Suprapubic skin (tissue), 4 donors: ENCODE results near the gene GDAP1L1. TPM values are rescaled to one million over a fixed set of nuclear protein-coding genes. Genes with fewer than 3 reads are reported as not detected.

Experiments
- DNase-seq, 2 donors: peaks; one replicate each; pipeline ENCODE4 v3.0.0-alpha.2; 2019; ENCODE audit warnings: low spot score in 2 of 2
- H3K27ac ChIP-seq: fragments of 200-600 bp; sonication (generic); one replicate; pipeline ENCODE4 v1.5.1; 2019
- H3K27me3 ChIP-seq: fragments of 200-600 bp; sonication (generic); one replicate; pipeline ENCODE4 v1.5.1; 2019
- H3K36me3 ChIP-seq: fragments of 200-600 bp; sonication (generic); one replicate; pipeline ENCODE4 v1.5.1; 2019
- H3K4me1 ChIP-seq: fragments of 200-600 bp; sonication (generic); one replicate; pipeline ENCODE4 v1.5.1; 2019
- H3K4me3 ChIP-seq: fragments of 200-600 bp; sonication (generic); one replicate; pipeline ENCODE4 v1.5.1; 2019; ENCODE audit warnings: mild to moderate bottlenecking
- H3K9me3 ChIP-seq: fragments of 200-600 bp; sonication (generic); one replicate; pipeline ENCODE4 v1.5.1; 2019
- EP300 ChIP-seq: sonication (generic); formaldehyde crosslinking; IDR thresholded peaks from one replicate; pipeline ENCODE4 v1.6.1; 2017; ENCODE audit warnings: antibody characterized with exemption
- POLR2A ChIP-seq, 2 donors: fragments of 450-650 bp; IDR thresholded peaks; one replicate each; pipeline ENCODE4 v1.6.1; 2017; ENCODE audit warnings: antibody characterized with exemption in 2 of 2, mild to moderate bottlenecking in 2 of 2, moderate library complexity in 2 of 2
- POLR2AphosphoS5 ChIP-seq, 3 donors: sonication (generic); formaldehyde crosslinking; IDR thresholded peaks; one replicate each; pipeline ENCODE4 v1.6.1; 2017; ENCODE audit warnings: antibody characterized with exemption in 3 of 3
- WGBS: methylation state at CpG from one replicate; pipeline ENCODE4 v1.1.5; 2018; 5-methylcytosine and 5-hydroxymethylcytosine counted together
- total RNA-seq, 4 donors: library from RNA; depleted of rRNA; stranded (reverse); fragments of >200 nt; gene quantifications; one replicate each; pipeline ENCODE4 v1.1.0, GENCODE V29; 2016
- TF ChIP-seq, protein P1 (sequence below), 2 donors: fragments of 200-600 bp in 1 of 2; fragments of 450-650 bp in 1 of 2; sonication (generic) in 1 of 2; IDR thresholded peaks; one replicate each; pipeline ENCODE4 v1.5.1; 2016 to 2019; ENCODE audit warnings: antibody characterized with exemption in 2 of 2, mild to moderate bottlenecking in 1 of 2, moderate library complexity in 1 of 2

GDAP1L1 gene
- total RNA-seq, 4 donors from 2014 or later: not detected

DNA sequence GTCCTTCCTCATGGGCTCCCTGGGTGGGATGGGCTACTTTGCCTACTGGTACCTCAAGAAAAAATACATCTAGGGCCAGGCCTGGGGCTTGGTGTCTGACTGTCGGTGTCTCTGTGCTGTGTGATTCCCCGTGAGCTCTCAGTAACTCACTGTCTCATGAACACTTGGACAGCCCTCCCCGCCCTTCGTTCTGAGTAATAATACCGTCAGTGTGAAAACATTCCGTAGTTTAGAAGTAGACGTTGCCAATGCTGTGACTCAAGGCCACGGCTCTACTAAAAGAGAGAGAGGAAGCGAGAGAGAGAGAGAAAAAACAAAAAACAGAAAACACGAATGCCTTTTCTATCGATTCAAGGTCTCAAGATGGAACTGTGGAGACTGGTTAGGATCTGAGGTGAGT lies 32.1 kb downstream of the GDAP1L1 start:
- TF ChIP-seq POLR2A (IDR thresholded peaks at IDR 0.05) (no peak), EP300 (no peak), POLR2AphosphoS5 (IDR thresholded peaks at IDR 0.05) (no peak)
- TF ChIP-seq, protein P1, sequence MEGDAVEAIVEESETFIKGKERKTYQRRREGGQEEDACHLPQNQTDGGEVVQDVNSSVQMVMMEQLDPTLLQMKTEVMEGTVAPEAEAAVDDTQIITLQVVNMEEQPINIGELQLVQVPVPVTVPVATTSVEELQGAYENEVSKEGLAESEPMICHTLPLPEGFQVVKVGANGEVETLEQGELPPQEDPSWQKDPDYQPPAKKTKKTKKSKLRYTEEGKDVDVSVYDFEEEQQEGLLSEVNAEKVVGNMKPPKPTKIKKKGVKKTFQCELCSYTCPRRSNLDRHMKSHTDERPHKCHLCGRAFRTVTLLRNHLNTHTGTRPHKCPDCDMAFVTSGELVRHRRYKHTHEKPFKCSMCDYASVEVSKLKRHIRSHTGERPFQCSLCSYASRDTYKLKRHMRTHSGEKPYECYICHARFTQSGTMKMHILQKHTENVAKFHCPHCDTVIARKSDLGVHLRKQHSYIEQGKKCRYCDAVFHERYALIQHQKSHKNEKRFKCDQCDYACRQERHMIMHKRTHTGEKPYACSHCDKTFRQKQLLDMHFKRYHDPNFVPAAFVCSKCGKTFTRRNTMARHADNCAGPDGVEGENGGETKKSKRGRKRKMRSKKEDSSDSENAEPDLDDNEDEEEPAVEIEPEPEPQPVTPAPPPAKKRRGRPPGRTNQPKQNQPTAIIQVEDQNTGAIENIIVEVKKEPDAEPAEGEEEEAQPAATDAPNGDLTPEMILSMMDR (IDR thresholded peaks at IDR 0.05): no peak
- WGBS: 82% methylated on average over 11 of the region's 11 CpGs
- H3K4me3 ChIP-seq: no peak overlapping the region
- no peak for DNase-seq
- H3K4me1 ChIP-seq: no peaks in the 10 kb centered on the region
- no peaks in the 10 kb centered on the region for H3K27me3 ChIP-seq
- H3K36me3 ChIP-seq: no peaks in the 10 kb centered on the region
- no peaks in the 10 kb centered on the region for H3K9me3 ChIP-seq
- H3K27ac ChIP-seq: no peak overlapping the region

DNA sequence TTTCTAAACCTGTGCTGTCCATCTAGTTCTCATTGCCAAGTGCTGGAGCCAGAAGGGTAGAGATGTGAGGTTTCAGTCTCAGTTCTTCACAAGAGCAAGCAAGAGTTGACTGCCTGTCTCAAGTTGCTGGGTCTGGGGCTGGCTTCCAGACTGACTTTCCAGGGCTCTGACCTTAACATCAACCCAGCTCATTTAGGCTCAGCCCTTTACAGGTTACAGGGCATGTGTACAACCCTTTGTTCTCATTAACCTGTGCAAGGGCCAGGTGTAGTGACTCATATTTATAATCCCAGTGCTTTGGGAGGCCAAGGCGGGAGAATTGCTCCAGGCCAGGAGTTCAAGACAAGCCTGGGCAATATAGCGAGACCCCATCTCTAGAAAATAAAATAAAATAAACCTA lies 33.3 kb downstream of the GDAP1L1 start:
- DNase-seq: no peak
- TF ChIP-seq, protein P1 (IDR thresholded peaks at IDR 0.05): no peak
- TF ChIP-seq EP300 (no peak), POLR2A (IDR thresholded peaks at IDR 0.05) (no peak), POLR2AphosphoS5 (IDR thresholded peaks at IDR 0.05) (no peak)
- Histone ChIP-seq H3K27ac (no peak overlapping the region), H3K4me3 (no peak overlapping the region), H3K36me3 (no peaks in the 10 kb centered on the region), H3K9me3 (no peaks in the 10 kb centered on the region), H3K27me3 (no peaks in the 10 kb centered on the region), H3K4me1 (no peaks in the 10 kb centered on the region)
- 100% methylated on average over 2 of the region's 2 CpGs for WGBS

DNA sequence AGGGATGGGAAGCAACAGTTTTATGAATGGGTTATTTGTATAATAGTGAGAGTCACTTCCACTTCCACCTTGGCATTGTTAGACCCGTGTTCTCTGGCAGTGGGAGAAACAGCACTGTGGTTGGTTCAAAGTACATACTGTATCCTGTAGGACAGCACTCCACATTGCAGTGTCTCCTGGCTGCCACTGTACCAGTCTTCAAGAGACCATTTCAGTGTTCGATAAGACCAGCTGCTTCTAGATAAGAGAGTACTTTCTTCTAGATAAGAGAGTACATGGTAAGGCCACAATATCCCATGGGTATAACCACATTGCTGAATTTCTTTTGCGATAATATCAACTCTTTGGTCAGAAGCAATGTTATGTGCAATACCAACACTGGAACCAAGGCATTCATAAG lies 35.1 kb downstream of the GDAP1L1 start:
- Histone ChIP-seq H3K27ac (no peak overlapping the region), H3K4me3 (no peak overlapping the region), H3K27me3 (no peaks in the 10 kb centered on the region), H3K4me1 (no peaks in the 10 kb centered on the region), H3K36me3 (no peaks in the 10 kb centered on the region), H3K9me3 (no peaks in the 10 kb centered on the region)
- no peak for TF ChIP-seq POLR2AphosphoS5 (IDR thresholded peaks at IDR 0.05)
- TF ChIP-seq, protein P1 (IDR thresholded peaks at IDR 0.05): no peak
- TF ChIP-seq POLR2A (IDR thresholded peaks at IDR 0.05): no peak
- no peak for TF ChIP-seq EP300
- 85% methylated on average over 3 of the region's 3 CpGs for WGBS
- DNase-seq: no peak

DNA sequence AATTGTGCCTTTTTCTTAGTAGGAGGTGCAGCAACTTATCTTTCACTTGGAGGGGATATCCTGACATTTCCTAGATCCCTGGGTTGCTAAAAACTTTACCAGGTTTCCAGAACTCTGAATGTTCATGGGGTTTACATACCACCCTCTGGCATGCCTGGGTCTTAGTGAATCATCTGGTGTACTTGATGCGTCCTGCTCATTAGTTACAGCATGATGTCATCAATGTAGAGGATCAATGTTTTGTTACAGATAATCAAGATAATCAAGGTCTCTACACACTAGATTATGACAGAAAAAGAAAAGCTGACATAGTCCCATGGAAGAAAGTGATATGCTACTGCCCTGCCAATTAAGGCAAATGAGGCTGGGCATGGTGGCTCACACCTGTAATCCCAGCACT lies 36.9 kb downstream of the GDAP1L1 start:
- no peak overlapping the region for H3K4me3 ChIP-seq
- TF ChIP-seq EP300: no peak
- TF ChIP-seq, protein P1 (IDR thresholded peaks at IDR 0.05): no peak
- no peak for TF ChIP-seq POLR2AphosphoS5 (IDR thresholded peaks at IDR 0.05)
- no peak for TF ChIP-seq POLR2A (IDR thresholded peaks at IDR 0.05)
- no peaks in the 10 kb centered on the region for H3K36me3 ChIP-seq
- no peaks in the 10 kb centered on the region for H3K9me3 ChIP-seq
- H3K27ac ChIP-seq: no peak overlapping the region
- no peak for DNase-seq
- 95% methylated on average over 1 of the region's 1 CpG for WGBS
- H3K27me3 ChIP-seq: no peaks in the 10 kb centered on the region
- H3K4me1 ChIP-seq: no peaks in the 10 kb centered on the region

DNA sequence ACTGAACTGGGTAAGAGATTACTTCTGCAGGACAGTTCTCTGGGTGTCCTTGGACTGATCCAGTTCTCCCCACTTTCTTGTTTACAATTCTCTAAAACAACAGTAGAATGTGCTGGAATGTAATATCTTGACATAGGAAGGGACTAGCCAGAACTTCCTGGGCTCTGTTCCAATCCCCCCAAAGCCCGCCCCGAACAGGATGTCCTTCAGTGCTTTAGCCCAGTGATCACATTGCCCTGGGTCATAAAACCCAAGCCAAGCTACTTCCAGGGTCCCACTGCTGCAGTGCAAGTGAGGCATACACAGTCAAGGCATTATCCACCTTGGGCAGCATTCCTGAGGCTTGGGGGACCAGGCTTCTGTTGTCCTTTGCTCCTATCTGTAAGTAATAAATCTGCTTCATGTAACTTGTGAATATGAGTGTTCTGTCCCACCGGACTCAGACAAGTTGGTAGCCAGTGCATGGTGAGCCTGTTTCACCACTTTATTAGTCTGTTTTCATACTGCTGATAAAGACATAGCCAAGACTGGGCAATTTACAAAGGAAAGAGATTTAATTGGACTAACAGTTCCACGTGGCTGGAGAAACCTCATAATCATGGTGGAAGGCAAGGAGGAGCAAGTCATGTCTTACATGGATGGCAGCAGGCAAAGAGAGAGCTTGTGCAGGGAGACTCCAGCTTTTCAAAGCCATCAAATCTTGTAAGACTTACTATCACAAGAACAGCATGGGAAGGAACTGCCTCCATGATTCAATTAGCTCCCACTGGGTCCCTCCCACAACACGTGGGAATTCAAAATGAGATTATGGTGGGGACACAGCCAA lies 40.4 kb downstream of the GDAP1L1 start:
- no peak overlapping the region for H3K4me3 ChIP-seq
- WGBS: 88% methylated on average over 5 of the region's 5 CpGs
- DNase-seq: no peak

More for the DNA sequence above, 40.4 kb downstream of the GDAP1L1 start:
- H3K27ac ChIP-seq: no peak overlapping the region
- no peaks in the 10 kb centered on the region for H3K4me1 ChIP-seq
- no peaks in the 10 kb centered on the region for H3K27me3 ChIP-seq
- peaks cover 3% of the 10 kb centered on the region for H3K36me3 ChIP-seq
- TF ChIP-seq POLR2A (IDR thresholded peaks at IDR 0.05): no peak
- no peak for TF ChIP-seq POLR2AphosphoS5 (IDR thresholded peaks at IDR 0.05)
- TF ChIP-seq, protein P1 (IDR thresholded peaks at IDR 0.05): no peak
- no peak for TF ChIP-seq EP300
- no peaks in the 10 kb centered on the region for H3K9me3 ChIP-seq
